Measurements from ENCODE around the gene PPP6R3. TPM values are rescaled to one million over a fixed set of nuclear protein-coding genes. Genes with fewer than 3 reads are reported as not detected.

PPP6R3 gene
- polyA plus RNA-seq, 1 experiment: 58.5 TPM

DNA sequence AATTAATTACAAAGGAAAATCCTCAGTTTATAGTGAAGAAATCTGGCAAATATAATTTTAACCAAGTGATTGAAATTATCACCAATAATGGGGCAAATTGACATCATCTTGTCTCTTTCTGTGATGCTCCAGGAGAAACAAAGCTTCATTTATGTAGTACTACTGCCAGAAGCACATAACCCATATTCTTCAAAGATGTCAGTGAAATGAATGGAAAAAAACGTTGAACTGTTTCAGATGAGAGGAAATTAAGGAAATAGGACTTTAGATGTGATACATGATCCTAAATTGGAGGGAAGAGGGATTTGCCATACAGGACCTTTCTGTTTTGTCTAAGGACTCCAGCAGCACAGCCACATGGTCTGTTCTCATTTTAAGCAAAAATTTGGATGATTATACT, 57.6 kb downstream of the PPP6R3 start:
- no peaks in the 10 kb centered on the region for H3K9me3 ChIP-seq (ENCODE audit: control insufficient read depth, insufficient read depth, low read length)
- no peak overlapping the region for H3K27ac ChIP-seq (ENCODE audit: low read depth, low read length)
- no peak overlapping the region for H3K4me3 ChIP-seq (ENCODE audit: low read depth, low read length)
- TF ChIP-seq, protein P1, sequence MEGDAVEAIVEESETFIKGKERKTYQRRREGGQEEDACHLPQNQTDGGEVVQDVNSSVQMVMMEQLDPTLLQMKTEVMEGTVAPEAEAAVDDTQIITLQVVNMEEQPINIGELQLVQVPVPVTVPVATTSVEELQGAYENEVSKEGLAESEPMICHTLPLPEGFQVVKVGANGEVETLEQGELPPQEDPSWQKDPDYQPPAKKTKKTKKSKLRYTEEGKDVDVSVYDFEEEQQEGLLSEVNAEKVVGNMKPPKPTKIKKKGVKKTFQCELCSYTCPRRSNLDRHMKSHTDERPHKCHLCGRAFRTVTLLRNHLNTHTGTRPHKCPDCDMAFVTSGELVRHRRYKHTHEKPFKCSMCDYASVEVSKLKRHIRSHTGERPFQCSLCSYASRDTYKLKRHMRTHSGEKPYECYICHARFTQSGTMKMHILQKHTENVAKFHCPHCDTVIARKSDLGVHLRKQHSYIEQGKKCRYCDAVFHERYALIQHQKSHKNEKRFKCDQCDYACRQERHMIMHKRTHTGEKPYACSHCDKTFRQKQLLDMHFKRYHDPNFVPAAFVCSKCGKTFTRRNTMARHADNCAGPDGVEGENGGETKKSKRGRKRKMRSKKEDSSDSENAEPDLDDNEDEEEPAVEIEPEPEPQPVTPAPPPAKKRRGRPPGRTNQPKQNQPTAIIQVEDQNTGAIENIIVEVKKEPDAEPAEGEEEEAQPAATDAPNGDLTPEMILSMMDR (IDR thresholded peaks at IDR 0.05; ENCODE audit: low read depth, low read length): no peak
- no peak for DNase-seq (ENCODE audit: low read depth, low spot score)
- H3K27me3 ChIP-seq (ENCODE audit: control insufficient read depth, insufficient read depth, low read length): no peaks in the 10 kb centered on the region
- ChIA-PET POLR2A (no interaction called here), CTCF (no interaction called here)

DNA sequence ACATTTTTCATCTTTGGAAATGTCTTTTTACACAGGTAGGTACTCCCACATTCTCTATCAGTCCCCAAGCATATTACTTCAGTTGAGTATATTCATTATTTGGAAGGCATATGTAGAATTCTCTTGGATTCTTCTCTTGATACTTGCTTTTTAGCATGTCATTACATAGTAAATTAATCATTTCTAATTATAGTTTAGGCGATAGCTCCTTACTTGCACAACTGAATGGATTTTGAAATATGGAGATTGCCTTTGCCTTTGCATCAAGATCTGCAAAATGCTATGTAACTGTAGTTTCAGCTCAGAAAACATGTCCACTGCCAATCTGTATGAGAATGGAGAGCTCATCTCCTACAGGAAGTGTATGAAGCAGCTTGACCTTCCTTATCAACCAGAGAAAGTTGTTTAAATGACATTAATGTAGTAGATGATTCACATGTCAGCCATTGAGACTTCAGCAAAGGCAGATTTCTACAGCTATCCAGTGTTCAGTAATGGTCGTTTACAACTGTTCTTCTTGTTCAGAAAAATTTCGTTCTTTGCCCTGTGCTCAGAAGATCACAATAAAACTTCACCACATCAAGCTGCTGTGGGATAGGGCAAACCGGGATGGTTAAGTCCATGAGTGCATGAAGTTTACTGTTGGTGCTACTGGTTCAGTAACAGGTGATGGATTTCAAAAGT, 61.6 kb downstream of the PPP6R3 start:
- POLR2A ChIA-PET: no interaction called here
- Histone ChIP-seq H3K4me3 (ENCODE audit: low read depth, low read length) (no peak overlapping the region), H3K27me3 (ENCODE audit: control insufficient read depth, insufficient read depth, low read length) (no peaks in the 10 kb centered on the region), H3K9me3 (ENCODE audit: control insufficient read depth, insufficient read depth, low read length) (no peaks in the 10 kb centered on the region), H3K27ac (ENCODE audit: low read depth, low read length) (no peak overlapping the region)
- TF ChIP-seq, protein P1 (IDR thresholded peaks at IDR 0.05; ENCODE audit: low read depth, low read length): no peak
- DNase-seq (ENCODE audit: low read depth, low spot score): no peak
- CTCF ChIA-PET: no interaction called here

DNA sequence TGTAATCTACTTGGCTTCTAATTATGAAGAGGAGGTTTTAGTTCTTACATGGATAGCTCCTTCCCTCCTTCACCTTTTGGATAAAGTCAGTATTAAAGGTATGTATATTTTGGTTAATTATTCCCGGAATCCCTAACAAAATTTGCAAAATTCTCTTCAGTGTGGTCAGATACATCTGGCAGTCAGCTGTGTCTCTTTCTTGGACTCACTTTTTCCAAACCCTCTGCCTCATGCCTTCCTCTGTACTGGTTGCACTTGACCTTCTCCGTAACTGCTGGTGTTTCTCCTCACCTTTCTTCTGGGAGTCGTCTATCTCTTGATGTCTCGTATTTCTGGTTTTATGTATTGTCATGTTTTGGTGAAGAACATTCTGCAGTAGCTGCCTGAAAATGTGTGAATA, 62.5 kb downstream of the PPP6R3 start:
- H3K27ac ChIP-seq (ENCODE audit: low read depth, low read length): no peak overlapping the region
- CTCF ChIA-PET: no interaction called here

DNA sequence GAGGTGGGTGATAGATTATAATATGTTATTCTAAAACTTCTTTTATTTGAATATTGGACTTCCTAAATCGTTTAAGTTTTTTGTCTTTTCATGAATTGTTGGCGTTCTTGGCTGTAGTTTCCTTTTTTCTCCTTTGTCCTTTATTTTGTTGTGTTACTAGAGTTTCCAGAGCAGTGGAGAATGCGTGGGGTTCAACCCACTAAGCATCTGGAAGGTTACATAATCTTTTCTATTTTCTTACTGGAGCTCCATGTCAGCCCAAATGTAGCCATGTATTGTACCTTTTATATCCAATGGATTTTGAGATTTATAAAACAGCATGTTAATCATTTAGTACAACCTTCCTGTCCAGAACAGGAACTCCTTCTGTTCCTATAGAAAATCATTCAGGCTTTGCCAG, 63.2 kb downstream of the PPP6R3 start:
- Histone ChIP-seq H3K27me3 (ENCODE audit: control insufficient read depth, insufficient read depth, low read length) (no peaks in the 10 kb centered on the region), H3K27ac (ENCODE audit: low read depth, low read length) (no peak overlapping the region), H3K4me3 (ENCODE audit: low read depth, low read length) (no peak overlapping the region), H3K9me3 (ENCODE audit: control insufficient read depth, insufficient read depth, low read length) (no peaks in the 10 kb centered on the region)
- TF ChIP-seq, protein P1 (IDR thresholded peaks at IDR 0.05; ENCODE audit: low read depth, low read length): no peak
- no peak for DNase-seq (ENCODE audit: low read depth, low spot score)
- ChIA-PET POLR2A (no interaction called here), CTCF (no interaction called here)

More for the DNA sequence above, 62.5 kb downstream of the PPP6R3 start:
- TF ChIP-seq, protein P1 (IDR thresholded peaks at IDR 0.05; ENCODE audit: low read depth, low read length): no peak
- Histone ChIP-seq H3K4me3 (ENCODE audit: low read depth, low read length) (no peak overlapping the region), H3K27me3 (ENCODE audit: control insufficient read depth, insufficient read depth, low read length) (no peaks in the 10 kb centered on the region), H3K9me3 (ENCODE audit: control insufficient read depth, insufficient read depth, low read length) (no peaks in the 10 kb centered on the region)
- POLR2A ChIA-PET: no interaction called here
- no peak for DNase-seq (ENCODE audit: low read depth, low spot score)

DNA sequence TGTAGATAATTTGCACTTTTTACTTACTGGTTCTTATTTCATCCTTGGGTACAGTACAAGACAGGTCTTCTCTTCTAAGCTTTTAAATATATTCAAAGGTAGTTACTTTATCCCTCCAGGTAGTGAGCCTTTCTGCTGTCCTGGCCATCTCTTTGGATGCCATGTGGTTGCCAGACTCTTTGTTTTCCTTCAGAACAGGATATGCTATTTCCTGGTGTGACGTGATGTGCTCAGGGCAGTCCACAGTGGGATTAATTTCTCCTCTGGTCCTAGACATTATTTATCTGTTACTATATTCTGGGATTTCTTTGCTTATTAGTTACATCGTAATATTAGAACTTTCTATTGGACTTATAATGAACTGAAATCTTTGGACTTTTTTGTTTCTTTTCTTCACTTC, 63.7 kb downstream of the PPP6R3 start:
- no peak for DNase-seq (ENCODE audit: low read depth, low spot score)
- POLR2A ChIA-PET: no interaction called here
- H3K27ac ChIP-seq (ENCODE audit: low read depth, low read length): no peak overlapping the region

More for the DNA sequence above, 63.7 kb downstream of the PPP6R3 start:
- TF ChIP-seq, protein P1 (IDR thresholded peaks at IDR 0.05; ENCODE audit: low read depth, low read length): no peak
- CTCF ChIA-PET: no interaction called here
- Histone ChIP-seq H3K27me3 (ENCODE audit: control insufficient read depth, insufficient read depth, low read length) (no peaks in the 10 kb centered on the region), H3K9me3 (ENCODE audit: control insufficient read depth, insufficient read depth, low read length) (no peaks in the 10 kb centered on the region), H3K4me3 (ENCODE audit: low read depth, low read length) (no peak overlapping the region)

All from AG04450 (cell line).